ENCODE results near the gene MAGEA11. TPM values are rescaled to one million over a fixed set of nuclear protein-coding genes. Genes with fewer than 3 reads are reported as not detected.

The MAGEA11 gene
- total RNA-seq, 2 experiments from 2014 or later = not detected

GRCh38 chrX:149715468-149715867 lies 3.6 kb downstream of the MAGEA11 start:
- CTCF ChIA-PET = no interaction called here
- POLR2A ChIA-PET = no interaction called here
- Histone ChIP-seq H3K27me3 (ENCODE audit: control insufficient read depth in 1 of 2, insufficient read depth in 2 of 2, low read length in 2 of 2) (no peaks in the 10 kb centered on the region), H3K4me1 (ENCODE audit: insufficient read depth, low read length) (no peaks in the 10 kb centered on the region), H3K36me3 (ENCODE audit: insufficient read depth, low read length) (no peaks in the 10 kb centered on the region), H3K9me3 (ENCODE audit: control insufficient read depth in 1 of 2, insufficient read depth in 1 of 2, low read length in 2 of 2) (no peaks in the 10 kb centered on the region), H3K4me3 (ENCODE audit: low read length) (no peak overlapping the region), H3K27ac (ENCODE audit: low read depth in 1 of 2, low read length in 2 of 2) (no peak overlapping the region)
- H3K27me3 Mint-ChIP-seq = no peaks in the 10 kb centered on the region
- DNase-seq = no peak
- ATAC-seq (ENCODE audit: poor library complexity) = no peak
- intact Hi-C loops (cut with DNase I, micrococcal nuclease) = no loop called here
- no peak for TF ChIP-seq CTCF (IDR thresholded peaks at IDR 0.05)
- H3K4me1 Mint-ChIP-seq (ENCODE audit: low read depth) = no peaks in the 10 kb centered on the region
- no peak overlapping the region for H3K4me3 Mint-ChIP-seq
- no peaks in the 10 kb centered on the region for H3K9me3 Mint-ChIP-seq
- H3K36me3 Mint-ChIP-seq (ENCODE audit: low read depth) = no peaks in the 10 kb centered on the region
- H3K27ac Mint-ChIP-seq = no peak overlapping the region

GRCh38 chrX:149716632-149717031 lies 4.8 kb downstream of the MAGEA11 start:
- Histone ChIP-seq H3K9me3 (ENCODE audit: control insufficient read depth in 1 of 2, insufficient read depth in 1 of 2, low read length in 2 of 2) (no peaks in the 10 kb centered on the region), H3K36me3 (ENCODE audit: insufficient read depth, low read length) (no peaks in the 10 kb centered on the region), H3K4me1 (ENCODE audit: insufficient read depth, low read length) (no peaks in the 10 kb centered on the region), H3K4me3 (ENCODE audit: low read length) (no peak overlapping the region), H3K27me3 (ENCODE audit: control insufficient read depth in 1 of 2, insufficient read depth in 2 of 2, low read length in 2 of 2) (no peaks in the 10 kb centered on the region), H3K27ac (ENCODE audit: low read depth in 1 of 2, low read length in 2 of 2) (no peak overlapping the region)
- Mint-ChIP-seq H3K9me3 (no peaks in the 10 kb centered on the region), H3K27me3 (no peaks in the 10 kb centered on the region), H3K27ac (no peak overlapping the region), H3K36me3 (ENCODE audit: low read depth) (no peaks in the 10 kb centered on the region), H3K4me1 (ENCODE audit: low read depth) (no peaks in the 10 kb centered on the region), H3K4me3 (no peak overlapping the region)
- ATAC-seq (ENCODE audit: poor library complexity) (no peak), DNase-seq (no peak)
- POLR2A ChIA-PET = no interaction called here
- CTCF ChIA-PET = no interaction called here
- intact Hi-C loops (cut with DNase I, micrococcal nuclease) = no loop called here
- TF ChIP-seq CTCF (IDR thresholded peaks at IDR 0.05) = no peak

- Mint-ChIP-seq H3K27ac (no peak overlapping the region), H3K4me1 (ENCODE audit: low read depth) (no peaks in the 10 kb centered on the region), H3K9me3 (no peaks in the 10 kb centered on the region), H3K36me3 (ENCODE audit: low read depth) (no peaks in the 10 kb centered on the region), H3K4me3 (no peak overlapping the region), H3K27me3 (no peaks in the 10 kb centered on the region)
- POLR2A ChIA-PET = no interaction called here
- no peaks in the 10 kb centered on the region for H3K36me3 ChIP-seq (ENCODE audit: insufficient read depth, low read length)
- H3K4me3 ChIP-seq (ENCODE audit: low read length) = no peak overlapping the region
- DNase-seq = no peak
- H3K9me3 ChIP-seq (ENCODE audit: control insufficient read depth in 1 of 2, insufficient read depth in 1 of 2, low read length in 2 of 2) = no peaks in the 10 kb centered on the region
- no peak overlapping the region for H3K27ac ChIP-seq (ENCODE audit: low read depth in 1 of 2, low read length in 2 of 2)
- ATAC-seq (ENCODE audit: poor library complexity) = no peak
- no peak for TF ChIP-seq CTCF (IDR thresholded peaks at IDR 0.05)
- intact Hi-C loops (cut with DNase I, micrococcal nuclease) = no loop called here
- H3K4me1 ChIP-seq (ENCODE audit: insufficient read depth, low read length) = no peaks in the 10 kb centered on the region
- CTCF ChIA-PET = no interaction called here
- H3K27me3 ChIP-seq (ENCODE audit: control insufficient read depth in 1 of 2, insufficient read depth in 2 of 2, low read length in 2 of 2) = no peaks in the 10 kb centered on the region
Measured at GRCh38 chrX:149717803-149718202, 5.9 kb downstream of the MAGEA11 start.
